ENCODE data around the gene NOD1. TPM values are rescaled to one million over a fixed set of nuclear protein-coding genes. Genes with fewer than 3 reads are reported as not detected.

Gene NOD1
- total RNA-seq, 1 donor from 2014 or later = 9.5 TPM

GRCh38 chr7:30476459-30477145, 2.0 kb downstream of the NOD1 start:
- DNase-seq (ENCODE audit: low spot score in 2 of 2, unreplicated experiment in 2 of 2) = no peak
- Mint-ChIP-seq H3K27me3 (ENCODE audit: low read depth) (no peaks in the 10 kb centered on the region), H3K4me3 (no peak overlapping the region), H3K27ac (no peak overlapping the region), H3K4me1 (peaks cover 44% of the 10 kb centered on the region), H3K36me3 (no peaks in the 10 kb centered on the region), H3K9me3 (no peaks in the 10 kb centered on the region)
- TF ChIP-seq CTCF (IDR thresholded peaks at IDR 0.05; ENCODE audit: unreplicated experiment) = no peak

GRCh38 chr7:30475580-30475979, 3.0 kb downstream of the NOD1 start:
- Mint-ChIP-seq H3K27ac (no peak overlapping the region), H3K27me3 (ENCODE audit: low read depth) (no peaks in the 10 kb centered on the region), H3K36me3 (no peaks in the 10 kb centered on the region), H3K4me3 (no peak overlapping the region), H3K4me1 (peaks cover 53% of the 10 kb centered on the region), H3K9me3 (no peaks in the 10 kb centered on the region)
- no peak for TF ChIP-seq CTCF (IDR thresholded peaks at IDR 0.05; ENCODE audit: unreplicated experiment)
- DNase-seq (ENCODE audit: low spot score in 2 of 2, unreplicated experiment in 2 of 2) = no peak

GRCh38 chr7:30474893-30475292, 3.7 kb downstream of the NOD1 start:
- TF ChIP-seq CTCF (IDR thresholded peaks at IDR 0.05; ENCODE audit: unreplicated experiment) = no peak
- Mint-ChIP-seq H3K4me3 (no peak overlapping the region), H3K9me3 (no peaks in the 10 kb centered on the region), H3K27me3 (ENCODE audit: low read depth) (no peaks in the 10 kb centered on the region), H3K36me3 (no peaks in the 10 kb centered on the region), H3K4me1 (peaks cover 59% of the 10 kb centered on the region), H3K27ac (no peak overlapping the region)
- no peak for DNase-seq (ENCODE audit: low spot score in 2 of 2, unreplicated experiment in 2 of 2)

GRCh38 chr7:30474485-30474884, 4.1 kb downstream of the NOD1 start:
- no peaks in the 10 kb centered on the region for H3K36me3 Mint-ChIP-seq
- H3K27ac Mint-ChIP-seq = no peak overlapping the region
- no peak for TF ChIP-seq CTCF (IDR thresholded peaks at IDR 0.05; ENCODE audit: unreplicated experiment)
- H3K27me3 Mint-ChIP-seq (ENCODE audit: low read depth) = no peaks in the 10 kb centered on the region
- H3K9me3 Mint-ChIP-seq = no peaks in the 10 kb centered on the region
- no peak for DNase-seq (ENCODE audit: low spot score in 2 of 2, unreplicated experiment in 2 of 2)
- peaks cover 60% of the 10 kb centered on the region for H3K4me1 Mint-ChIP-seq
- no peak overlapping the region for H3K4me3 Mint-ChIP-seq

- H3K27ac Mint-ChIP-seq = no peak overlapping the region
- no peak for DNase-seq (ENCODE audit: low spot score in 2 of 2, unreplicated experiment in 2 of 2)
- H3K4me3 Mint-ChIP-seq = no peak overlapping the region
- TF ChIP-seq CTCF (IDR thresholded peaks at IDR 0.05; ENCODE audit: unreplicated experiment) = no peak
- peaks cover 61% of the 10 kb centered on the region for H3K4me1 Mint-ChIP-seq
- no peaks in the 10 kb centered on the region for H3K36me3 Mint-ChIP-seq
- no peaks in the 10 kb centered on the region for H3K9me3 Mint-ChIP-seq
- no peaks in the 10 kb centered on the region for H3K27me3 Mint-ChIP-seq (ENCODE audit: low read depth)
These were observed 4.7 kb downstream of the NOD1 start for GRCh38 chr7:30473903-30474302.

All from mesothelial cell of epicardium (in vitro differentiated cells).